Body of pancreas (tissue), 4 donors: Measurements from ENCODE around the gene ZP1. TPM values are rescaled to one million over a fixed set of nuclear protein-coding genes. Genes with fewer than 3 reads are reported as not detected.

Source experiments
- ATAC-seq: fragments of 150-250 bp; one replicate; pipeline ENCODE4 v1.9.1; 2016
- DNase-seq, 4 donors: peaks; one replicate each; pipeline ENCODE4 v3.0.0-alpha.2; 2019
- H3K27ac ChIP-seq, 4 donors: fragments of 200-600 bp; sonication (generic); 1 replicate in 3 of 4; 2 replicates in 1 of 4; pipeline versions ENCODE4 v1.5.1 to v1.6.1; 2016 to 2019; ENCODE audit warnings: mild to moderate bottlenecking in 1 of 4, mixed read lengths in 1 of 4, moderate library complexity in 1 of 4
- H3K27me3 ChIP-seq, 2 donors: fragments of 200-600 bp; sonication (generic); one replicate each; pipeline ENCODE4 v1.6.0; 2016; ENCODE audit warnings: mild to moderate bottlenecking in 1 of 2
- H3K36me3 ChIP-seq, 2 donors: fragments of 200-600 bp; sonication (generic); replicated peaks in 1 of 2; 2 replicates each; pipeline ENCODE4 v1.5.1; 2016; ENCODE audit warnings: low read depth in 2 of 2; ENCODE audit not compliant: insufficient read depth in 1 of 2
- H3K4me1 ChIP-seq: fragments of 200-600 bp; sonication (generic); one replicate; pipeline ENCODE4 v1.6.0; 2016
- H3K4me3 ChIP-seq, 2 donors: fragments of 200-600 bp; sonication (generic); 1 replicate in 1 of 2; 2 replicates in 1 of 2; pipeline ENCODE4 v1.5.1; 2016 to 2019
- H3K9me3 ChIP-seq, 3 donors: fragments of 200-600 bp; sonication (generic); 1 replicate in 2 of 3; 2 replicates in 1 of 3; pipeline ENCODE4 v1.5.1; 2016
- CTCF ChIP-seq, 7 experiments: fragments of 450-650 bp in 4 of 7; fragments of 200-600 bp in 3 of 7; sonication (generic) in 3 of 7; IDR thresholded peaks; one replicate each; pipeline ENCODE4 v1.5.1; 2016 to 2019; ENCODE audit warnings: antibody characterized with exemption in 7 of 7
- POLR2A ChIP-seq, 3 donors: fragments of 450-650 bp; IDR thresholded peaks; one replicate each; pipeline ENCODE4 v1.6.1; 2016; ENCODE audit warnings: antibody characterized with exemption in 3 of 3, mild to moderate bottlenecking in 2 of 3
- WGBS, 2 donors: methylation state at CpG; one replicate each; pipeline ENCODE4 v1.1.5; 2017; 5-methylcytosine and 5-hydroxymethylcytosine counted together
- intact Hi-C: fragments of 100-400 bp; cut with DNase I; formaldehyde crosslinking; loops from one replicate; pipeline ENCODE4 v1.15.1; 2023
- total RNA-seq, 2 donors: library from RNA; depleted of rRNA; stranded (reverse); fragments of >200 nt; gene quantifications; one replicate each; pipeline ENCODE4 v1.1.0, GENCODE V29; 2016

Gene ZP1
- total RNA-seq, 2 donors from 2014 or later: not detected

- 29 to 55% methylated on average over 6 of the region's 6 CpGs for WGBS, 2 donors
- Histone ChIP-seq H3K9me3 (no peaks in the 10 kb centered on the region), H3K27ac (no peak overlapping the region), H3K4me3 (no peak overlapping the region), H3K27me3 (no peaks in the 10 kb centered on the region), H3K4me1 (no peaks in the 10 kb centered on the region), H3K36me3 (peaks cover 0 to 8% of the 10 kb centered on the region in 2 donors)
- TF ChIP-seq POLR2A (IDR thresholded peaks at IDR 0.05): no peak
- TF ChIP-seq CTCF (IDR thresholded peaks at IDR 0.05): no peak
- intact Hi-C loops: no loop called here
- ATAC-seq (no peak), DNase-seq (no peak)
These were observed 22.5 kb downstream of the ZP1 start for GRCh38 chr11:60889869-60890311.

DNA sequence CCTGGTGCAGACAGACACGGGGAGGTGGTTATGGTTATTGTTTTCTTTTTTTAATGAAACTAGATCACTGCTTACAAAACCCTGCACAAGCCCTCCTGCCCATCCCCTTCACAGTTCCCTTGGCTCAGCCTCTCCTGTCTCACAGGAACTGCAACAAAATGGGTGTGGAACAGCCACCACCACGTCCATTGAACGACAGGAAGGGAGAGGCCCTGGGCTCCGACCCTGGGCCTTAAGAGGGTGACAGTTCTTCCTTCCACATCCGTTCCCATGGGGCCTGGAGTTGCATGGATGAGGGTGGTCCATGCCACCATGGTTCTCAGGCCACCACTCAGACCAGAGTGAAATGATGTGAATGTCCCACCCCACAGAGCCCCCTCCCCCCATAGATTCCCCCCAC is 23.4 kb downstream of the ZP1 start:
- Histone ChIP-seq H3K36me3 (peaks cover 0 to 14% of the 10 kb centered on the region in 2 donors), H3K4me3 (no peak overlapping the region), H3K27ac (no peak overlapping the region), H3K4me1 (no peaks in the 10 kb centered on the region), H3K27me3 (no peaks in the 10 kb centered on the region), H3K9me3 (no peaks in the 10 kb centered on the region)
- WGBS, 2 donors: 65 to 67% methylated on average over 5 of the region's 5 CpGs
- ATAC-seq: no peak
- intact Hi-C loops: no loop called here
- TF ChIP-seq CTCF (IDR thresholded peaks at IDR 0.05) (no peak), POLR2A (IDR thresholded peaks at IDR 0.05) (no peak)
- DNase-seq: no peak

- no peak overlapping the region for H3K27ac ChIP-seq
- no peak for DNase-seq
- no peaks in the 10 kb centered on the region for H3K4me1 ChIP-seq
- no peak overlapping the region for H3K4me3 ChIP-seq
- intact Hi-C loops: no loop called here
- no peaks in the 10 kb centered on the region for H3K9me3 ChIP-seq
- ATAC-seq: no peak
- WGBS, 2 donors: 74 to 90% methylated on average over 7 of the region's 7 CpGs
- peaks cover 0 to 19% of the 10 kb centered on the region in 2 donors for H3K36me3 ChIP-seq
- H3K27me3 ChIP-seq: no peaks in the 10 kb centered on the region
- TF ChIP-seq POLR2A (IDR thresholded peaks at IDR 0.05): no peak
- TF ChIP-seq CTCF (IDR thresholded peaks at IDR 0.05): no peak
These were observed 23.9 kb downstream of the ZP1 start for GRCh38 chr11:60891103-60891741.

DNA sequence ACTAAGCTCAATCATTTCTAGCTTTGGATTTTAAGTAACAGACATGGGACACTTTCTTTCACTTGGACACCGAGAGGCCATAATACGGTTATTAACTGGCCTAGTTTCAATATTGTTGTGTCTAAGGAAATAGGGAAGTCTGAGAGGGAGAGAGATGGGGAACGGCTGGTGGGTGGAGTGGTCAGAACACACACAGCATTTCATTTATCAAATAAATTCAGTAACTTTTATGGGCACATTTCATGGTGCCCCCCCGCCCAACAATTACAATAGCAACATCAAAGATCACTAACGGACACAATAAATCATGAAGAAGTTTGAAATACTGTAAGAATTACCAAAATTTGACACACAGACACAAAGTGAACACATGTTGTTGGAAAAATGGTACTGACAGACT is 28.3 kb downstream of the ZP1 start:
- Histone ChIP-seq H3K36me3 (peaks cover 27 to 50% of the 10 kb centered on the region in 2 donors), H3K27ac (no peak overlapping the region), H3K9me3 (no peaks in the 10 kb centered on the region), H3K4me3 (no peak overlapping the region), H3K4me1 (no peaks in the 10 kb centered on the region), H3K27me3 (no peaks in the 10 kb centered on the region)
- no peak for DNase-seq
- TF ChIP-seq CTCF (IDR thresholded peaks at IDR 0.05) (no peak), POLR2A (IDR thresholded peaks at IDR 0.05) (no peak)
- intact Hi-C loops: no loop called here
- WGBS, 2 donors: 75 to 85% methylated on average over 5 of the region's 5 CpGs
- no peak for ATAC-seq

DNA sequence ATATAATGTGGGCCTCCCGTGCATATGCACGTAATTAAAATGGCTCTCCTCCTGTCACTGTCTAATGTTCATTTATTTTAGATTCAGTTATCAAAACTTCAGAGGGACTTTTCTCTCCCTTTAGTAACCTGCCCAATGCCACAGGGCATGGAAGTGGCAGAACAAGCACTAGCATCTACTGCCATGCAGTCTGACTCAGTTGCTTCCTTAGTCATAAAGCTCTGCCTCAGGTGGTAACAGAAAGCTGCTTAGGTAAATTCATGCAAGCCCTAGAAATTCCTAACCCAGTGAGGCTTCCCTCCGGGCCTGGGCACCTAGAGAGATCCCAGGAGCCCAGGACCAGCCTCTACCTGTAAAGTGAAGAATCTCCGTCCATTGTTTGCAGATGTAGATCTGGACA is 30.2 kb downstream of the ZP1 start:
- TF ChIP-seq CTCF (IDR thresholded peaks at IDR 0.05) (no peak), POLR2A (IDR thresholded peaks at IDR 0.05) (no peak)
- H3K4me3 ChIP-seq: no peak overlapping the region
- no peak overlapping the region for H3K27ac ChIP-seq
- no peak for DNase-seq
- 96% methylated on average over 4 of the region's 4 CpGs for WGBS, 2 donors
- ATAC-seq: no peak
- intact Hi-C loops: no loop called here
- no peaks in the 10 kb centered on the region for H3K9me3 ChIP-seq
- H3K4me1 ChIP-seq: no peaks in the 10 kb centered on the region
- H3K36me3 ChIP-seq: peaks cover 29 to 65% of the 10 kb centered on the region in 2 donors
- H3K27me3 ChIP-seq: no peaks in the 10 kb centered on the region
